OCI-LY3 (cell line): ENCODE measurements around the gene PCDHGC5.

Experiments used
- H2AFZ ChIP-seq: fragments of 200-600, 300-600 bp; shearing (Covaris generic); 2 replicates; pipeline ENCODE4 v1.6.0; 2014; ENCODE audit warnings: antibody characterized with exemption, low read depth, low read length
- H3K27ac ChIP-seq: fragments of 200-600, 300-600 bp; sonication (generic); 2 replicates; pipeline ENCODE4 v1.5.1; 2014; ENCODE audit warnings: mild to moderate bottlenecking, low read length, moderate library complexity, mixed read lengths
- H3K27me3 ChIP-seq: fragments of 200-600, 300-600 bp; sonication (generic); 2 replicates; pipeline ENCODE4 v1.6.1; 2014; ENCODE audit warnings: low read depth, low read length, mixed read lengths
- H3K36me3 ChIP-seq: fragments of 200-600, 300-600 bp; sonication (generic); replicated peaks from 2 replicates; pipeline ENCODE3; 2014; ENCODE audit warnings: low read depth, low read length, mixed read lengths
- H3K4me1 ChIP-seq: fragments of 300-600, 200-600 bp; sonication (generic); 2 replicates; pipeline ENCODE4 v1.6.1; 2014; ENCODE audit warnings: low read length, mixed read lengths
- H3K4me2 ChIP-seq: fragments of 200-600, 300-600 bp; sonication (generic); 2 replicates; pipeline ENCODE4 v1.6.1; 2014; ENCODE audit warnings: low read length, mixed read lengths
- H3K4me3 ChIP-seq: fragments of 300-600, 200-600 bp; sonication (generic); 2 replicates; pipeline ENCODE4 v1.5.1; 2014; ENCODE audit warnings: antibody characterized with exemption, mild to moderate bottlenecking, low read length, moderate library complexity
- H3K79me2 ChIP-seq: fragments of 300-600, 200-600 bp; shearing (Covaris generic); 2 replicates; pipeline ENCODE4 v1.6.1; 2014; ENCODE audit warnings: mild to moderate bottlenecking, low read length, mixed read lengths
- H3K9ac ChIP-seq: fragments of 300-600, 200-600 bp; shearing (Covaris generic); 2 replicates; pipeline ENCODE4 v1.6.0; 2014; ENCODE audit warnings: mild to moderate bottlenecking, low read length, moderate library complexity
- H3K9me3 ChIP-seq: fragments of 200-600, 300-600 bp; shearing (Covaris generic); 2 replicates; pipeline ENCODE4 v1.6.1; 2014; ENCODE audit warnings: low read length, mixed read lengths; ENCODE audit not compliant: insufficient read depth
- H4K20me1 ChIP-seq: fragments of 200-600, 300-600 bp; sonication (generic); 2 replicates; pipeline ENCODE4 v1.6.1; 2016; ENCODE audit warnings: low read length, mixed read lengths; ENCODE audit not compliant: insufficient read depth
- EZH2phosphoT487 ChIP-seq: fragments of 200-600 bp; shearing (Covaris generic); IDR thresholded peaks from 2 replicates; pipeline ENCODE4 v1.6.1; 2018; ENCODE audit warnings: antibody characterized with exemption, mixed run types, low read depth
- TF ChIP-seq, protein P1 (sequence below): fragments of 200-600, 300-600 bp; sonication (generic); IDR thresholded peaks from 2 replicates; pipeline ENCODE4 v1.5.1; 2014; ENCODE audit warnings: antibody characterized with exemption, low read length, low read depth

The PCDHGC5 gene

DNA sequence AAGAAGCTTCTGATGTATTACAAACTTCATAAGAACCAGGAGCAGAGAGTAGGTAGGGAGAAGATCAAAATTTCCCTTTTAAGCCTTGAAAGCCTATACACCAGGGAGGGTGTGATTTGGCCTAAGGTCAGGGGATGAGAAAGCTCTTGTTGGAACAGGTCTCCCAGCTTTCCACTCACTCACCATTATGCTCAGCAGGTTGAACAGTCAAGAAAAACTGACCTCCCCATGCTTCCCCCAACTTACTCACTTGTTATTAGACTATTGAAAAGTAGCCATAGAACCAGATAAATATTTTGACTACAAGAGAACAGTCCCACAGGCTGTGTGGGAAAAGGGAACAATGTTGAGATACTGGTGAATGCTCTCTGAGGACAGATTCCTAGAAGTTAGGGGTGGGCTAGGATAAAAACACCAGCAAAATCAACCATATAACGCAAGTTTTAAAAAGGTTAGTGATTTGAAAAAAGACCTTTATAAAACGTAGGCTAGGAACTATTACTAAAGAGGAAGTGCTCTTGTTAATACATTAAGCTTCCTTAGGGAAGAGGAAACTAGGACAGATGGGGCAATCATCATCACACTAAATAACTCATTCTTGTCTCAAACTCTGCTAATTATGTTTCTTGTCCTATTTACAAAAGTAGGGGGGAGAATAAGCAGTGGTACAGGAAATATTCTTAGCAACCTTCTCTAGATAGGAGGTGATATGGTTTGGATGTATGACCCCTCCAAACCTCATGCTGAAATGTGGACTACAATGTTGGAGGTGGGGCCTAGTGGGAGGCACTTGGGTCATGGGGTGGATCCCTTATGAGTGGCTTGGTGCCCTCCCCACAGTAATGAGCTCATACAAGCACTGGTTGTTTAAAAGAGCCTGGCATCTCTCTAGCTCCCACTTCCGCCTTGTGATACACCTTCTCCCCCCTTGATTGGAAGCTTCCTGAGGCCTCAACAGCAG, 31.0 kb downstream of the PCDHGC5 start:
- H3K79me2 ChIP-seq = no peaks in the 10 kb centered on the region
- H3K9me3 ChIP-seq = no peaks in the 10 kb centered on the region
- peaks cover 7% of the 10 kb centered on the region for H3K36me3 ChIP-seq
- H3K4me1 ChIP-seq = no peaks in the 10 kb centered on the region
- H3K4me3 ChIP-seq = no peak overlapping the region
- TF ChIP-seq, protein P1, sequence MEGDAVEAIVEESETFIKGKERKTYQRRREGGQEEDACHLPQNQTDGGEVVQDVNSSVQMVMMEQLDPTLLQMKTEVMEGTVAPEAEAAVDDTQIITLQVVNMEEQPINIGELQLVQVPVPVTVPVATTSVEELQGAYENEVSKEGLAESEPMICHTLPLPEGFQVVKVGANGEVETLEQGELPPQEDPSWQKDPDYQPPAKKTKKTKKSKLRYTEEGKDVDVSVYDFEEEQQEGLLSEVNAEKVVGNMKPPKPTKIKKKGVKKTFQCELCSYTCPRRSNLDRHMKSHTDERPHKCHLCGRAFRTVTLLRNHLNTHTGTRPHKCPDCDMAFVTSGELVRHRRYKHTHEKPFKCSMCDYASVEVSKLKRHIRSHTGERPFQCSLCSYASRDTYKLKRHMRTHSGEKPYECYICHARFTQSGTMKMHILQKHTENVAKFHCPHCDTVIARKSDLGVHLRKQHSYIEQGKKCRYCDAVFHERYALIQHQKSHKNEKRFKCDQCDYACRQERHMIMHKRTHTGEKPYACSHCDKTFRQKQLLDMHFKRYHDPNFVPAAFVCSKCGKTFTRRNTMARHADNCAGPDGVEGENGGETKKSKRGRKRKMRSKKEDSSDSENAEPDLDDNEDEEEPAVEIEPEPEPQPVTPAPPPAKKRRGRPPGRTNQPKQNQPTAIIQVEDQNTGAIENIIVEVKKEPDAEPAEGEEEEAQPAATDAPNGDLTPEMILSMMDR = no peak
- H3K4me2 ChIP-seq = no peak overlapping the region
- H4K20me1 ChIP-seq = no peaks in the 10 kb centered on the region
- no peak overlapping the region for H2AFZ ChIP-seq
- H3K27ac ChIP-seq = no peak overlapping the region
- H3K9ac ChIP-seq = no peak overlapping the region
- H3K27me3 ChIP-seq = no peaks in the 10 kb centered on the region

DNA sequence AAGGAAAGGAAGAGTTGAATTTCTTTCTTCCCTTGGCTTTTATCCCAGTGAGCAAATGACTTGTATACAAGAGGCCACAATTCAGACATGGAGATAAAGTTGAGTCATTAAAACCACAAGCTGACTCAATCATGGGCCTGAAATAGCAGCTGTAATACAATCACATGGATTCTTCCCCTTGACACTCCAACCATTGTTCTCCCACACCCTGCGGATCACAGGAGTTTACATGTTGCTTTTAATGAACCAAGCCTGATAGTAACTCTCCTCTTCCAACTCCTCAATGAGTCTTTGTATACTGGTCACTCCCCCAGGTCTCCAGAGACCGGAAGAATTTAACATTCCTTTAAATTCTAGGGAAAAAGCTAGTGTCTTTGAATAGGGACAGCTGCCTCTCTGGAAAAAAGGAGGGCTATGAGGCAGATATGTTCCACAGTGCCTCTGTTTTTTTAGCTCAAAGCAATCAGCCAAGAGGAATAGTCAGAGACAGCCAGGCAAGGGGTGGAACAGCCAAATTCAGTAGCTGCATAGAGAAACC, 32.4 kb downstream of the PCDHGC5 start:
- TF ChIP-seq, protein P1 = no peak
- no peak for TF ChIP-seq EZH2phosphoT487
- Histone ChIP-seq H2AFZ (no peak overlapping the region), H3K27me3 (no peaks in the 10 kb centered on the region), H3K79me2 (no peaks in the 10 kb centered on the region), H3K4me1 (no peaks in the 10 kb centered on the region), H3K4me2 (no peak overlapping the region), H3K36me3 (peaks cover 7% of the 10 kb centered on the region), H3K9me3 (no peaks in the 10 kb centered on the region), H4K20me1 (no peaks in the 10 kb centered on the region), H3K4me3 (no peak overlapping the region), H3K27ac (no peak overlapping the region), H3K9ac (no peak overlapping the region)

- Histone ChIP-seq H3K4me2 (no peak overlapping the region), H3K9ac (no peak overlapping the region), H3K9me3 (no peaks in the 10 kb centered on the region), H4K20me1 (no peaks in the 10 kb centered on the region), H3K27me3 (no peaks in the 10 kb centered on the region), H3K79me2 (no peaks in the 10 kb centered on the region), H2AFZ (no peak overlapping the region), H3K36me3 (peaks cover 7% of the 10 kb centered on the region), H3K4me3 (no peak overlapping the region), H3K27ac (no peak overlapping the region), H3K4me1 (no peaks in the 10 kb centered on the region)
- TF ChIP-seq EZH2phosphoT487 = no peak
Measured at GRCh38 chr5:141522301-141522700, 33.4 kb downstream of the PCDHGC5 start.

- Histone ChIP-seq H3K79me2 (no peaks in the 10 kb centered on the region), H2AFZ (no peak overlapping the region), H3K27ac (no peak overlapping the region), H4K20me1 (no peaks in the 10 kb centered on the region), H3K4me3 (no peak overlapping the region), H3K36me3 (peaks cover 13% of the 10 kb centered on the region), H3K9ac (no peak overlapping the region), H3K27me3 (no peaks in the 10 kb centered on the region), H3K4me1 (no peaks in the 10 kb centered on the region), H3K9me3 (no peaks in the 10 kb centered on the region), H3K4me2 (no peak overlapping the region)
- TF ChIP-seq, protein P1 = no peak
- TF ChIP-seq EZH2phosphoT487 = no peak
Measured at GRCh38 chr5:141523991-141524390, 35.1 kb downstream of the PCDHGC5 start.
